ENCODE data around the gene GPRIN3. TPM values are rescaled to one million over a fixed set of nuclear protein-coding genes. Genes with fewer than 3 reads are reported as not detected.

The GPRIN3 gene
- polyA plus RNA-seq, 1 donor (not counting 4 experiments of a cell fraction or from before 2014, with no cell fraction given), result not detected

- FAIRE-seq (no peak), DNase-seq (ENCODE audit: low read depth, low spot score) (no peak)
- no peaks in the 10 kb centered on the region for H3K36me3 ChIP-seq (ENCODE audit: control insufficient read depth in 2 of 2, extremely low read depth in 1 of 2, insufficient read depth in 2 of 2, low read length in 2 of 2)
- H4K20me1 ChIP-seq (ENCODE audit: control insufficient read depth, extremely low read depth, insufficient read depth, low read length), result no peaks in the 10 kb centered on the region
- no peaks in the 10 kb centered on the region for H3K9me1 ChIP-seq (ENCODE audit: control insufficient read depth, extremely low read depth, insufficient read depth, low read length)
- H3K4me1 ChIP-seq (ENCODE audit: control insufficient read depth, extremely low read depth, insufficient read depth, low read length), result no peaks in the 10 kb centered on the region
- H3K79me2 ChIP-seq (ENCODE audit: control insufficient read depth, insufficient read depth, low read length), result no peaks in the 10 kb centered on the region
- no peak overlapping the region for H3K4me3 ChIP-seq (ENCODE audit: control insufficient read depth in 2 of 3, extremely low read depth in 1 of 3, insufficient read depth in 2 of 3, low read depth in 1 of 3, low read length in 3 of 3)
- H3K9me3 ChIP-seq (ENCODE audit: control insufficient read depth, low read depth, low read length), result no peaks in the 10 kb centered on the region
- H3K27me3 ChIP-seq (ENCODE audit: control insufficient read depth, extremely low read depth, insufficient read depth, low read length), result no peaks in the 10 kb centered on the region
- H3K9ac ChIP-seq (ENCODE audit: control insufficient read depth, extremely low read depth, insufficient read depth, low read length), result no peak overlapping the region
- dilution Hi-C loops (cut with MboI; ENCODE audit: extremely low pct_ligation_motif_present, low sequenced_read_pairs), result no loop called here
- TF ChIP-seq CTCF (optimal IDR thresholded peaks at IDR 0.05 in 1 of 3, IDR thresholded peaks at IDR 0.05 in 1 of 3, conservative IDR thresholded peaks at IDR 0.05 in 1 of 3; ENCODE audit: extremely low read depth in 1 of 3, insufficient read depth in 2 of 3, low read length in 3 of 3) (no peak), EZH2 (IDR thresholded peaks at IDR 0.05; ENCODE audit: low read length) (no peak)
- no peak overlapping the region for H3K4me2 ChIP-seq (ENCODE audit: control insufficient read depth, extremely low read depth, insufficient read depth, low read depth, low read length)
- no peak overlapping the region for H2AFZ ChIP-seq (ENCODE audit: control insufficient read depth, low read length)
- H3K27ac ChIP-seq (ENCODE audit: control insufficient read depth, insufficient read depth, low read length), result no peak overlapping the region
These were observed 12.9 kb downstream of the GPRIN3 start for GRCh38 chr4:89294573-89295269.

DNA sequence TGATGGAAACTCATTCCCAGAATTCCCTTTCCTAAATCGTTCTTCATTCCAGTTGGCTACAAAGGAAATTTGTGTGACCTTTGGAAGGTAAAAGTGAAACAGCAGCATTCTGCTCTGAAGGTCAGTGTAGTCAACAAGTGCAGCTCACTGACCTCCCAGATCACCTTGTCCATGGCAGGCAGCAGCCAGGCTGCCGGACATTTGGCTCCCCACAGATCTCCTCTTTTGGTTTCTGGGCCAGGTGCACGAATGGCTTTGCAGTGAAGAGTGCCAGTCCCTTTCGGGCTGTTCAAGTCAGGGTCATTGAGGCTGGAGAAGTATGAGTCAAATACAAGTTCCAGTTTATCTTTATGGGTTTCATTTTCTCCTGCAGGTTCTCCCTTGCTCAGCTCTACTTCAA is 14.3 kb downstream of the GPRIN3 start:
- Histone ChIP-seq H3K4me2 (ENCODE audit: control insufficient read depth, extremely low read depth, insufficient read depth, low read depth, low read length) (no peak overlapping the region), H2AFZ (ENCODE audit: control insufficient read depth, low read length) (no peak overlapping the region), H3K4me3 (ENCODE audit: control insufficient read depth in 2 of 3, extremely low read depth in 1 of 3, insufficient read depth in 2 of 3, low read depth in 1 of 3, low read length in 3 of 3) (no peak overlapping the region), H3K79me2 (ENCODE audit: control insufficient read depth, insufficient read depth, low read length) (no peaks in the 10 kb centered on the region), H3K27me3 (ENCODE audit: control insufficient read depth, extremely low read depth, insufficient read depth, low read length) (no peaks in the 10 kb centered on the region), H3K36me3 (ENCODE audit: control insufficient read depth in 2 of 2, extremely low read depth in 1 of 2, insufficient read depth in 2 of 2, low read length in 2 of 2) (no peaks in the 10 kb centered on the region), H3K9me1 (ENCODE audit: control insufficient read depth, extremely low read depth, insufficient read depth, low read length) (no peaks in the 10 kb centered on the region), H4K20me1 (ENCODE audit: control insufficient read depth, extremely low read depth, insufficient read depth, low read length) (no peaks in the 10 kb centered on the region), H3K27ac (ENCODE audit: control insufficient read depth, insufficient read depth, low read length) (no peak overlapping the region), H3K9ac (ENCODE audit: control insufficient read depth, extremely low read depth, insufficient read depth, low read length) (no peak overlapping the region), H3K4me1 (ENCODE audit: control insufficient read depth, extremely low read depth, insufficient read depth, low read length) (no peaks in the 10 kb centered on the region), H3K9me3 (ENCODE audit: control insufficient read depth, low read depth, low read length) (no peaks in the 10 kb centered on the region)
- no peak for DNase-seq (ENCODE audit: low read depth, low spot score)
- FAIRE-seq, result no peak
- TF ChIP-seq CTCF (optimal IDR thresholded peaks at IDR 0.05 in 1 of 3, IDR thresholded peaks at IDR 0.05 in 1 of 3, conservative IDR thresholded peaks at IDR 0.05 in 1 of 3; ENCODE audit: extremely low read depth in 1 of 3, insufficient read depth in 2 of 3, low read length in 3 of 3) (no peak), EZH2 (IDR thresholded peaks at IDR 0.05; ENCODE audit: low read length) (no peak)
- dilution Hi-C loops (cut with MboI; ENCODE audit: extremely low pct_ligation_motif_present, low sequenced_read_pairs), result no loop called here

Data from keratinocyte (primary cell).